Lung (tissue), 12 donors: ENCODE measurements around the gene NOS3. TPM values are rescaled to one million over a fixed set of nuclear protein-coding genes. Genes with fewer than 3 reads are reported as not detected.

Source experiments
- ATAC-seq: fragments of 200-7000 bp; cut with Tn5 transposase; one replicate; pipeline ENCODE4 v1.9.1; 2020; ENCODE audit warnings: moderate number of reproducible peaks; ENCODE audit not compliant: insufficient read depth, low FRiP score
- DNase-seq, 3 donors: peaks; one replicate each; pipeline ENCODE4 v3.0.0-alpha.2; 2013 to 2017
- H3K27ac ChIP-seq, 2 donors: one replicate each; pipeline ENCODE4 v1.5.1; 2013; ENCODE audit warnings: mild to moderate bottlenecking in 2 of 2, moderate library complexity in 2 of 2, control low read depth in 1 of 2, inconsistent platforms in 1 of 2, low read depth in 1 of 2, low read length in 1 of 2
- H3K27me3 ChIP-seq, 3 donors: one replicate each; pipeline ENCODE4 v1.5.1; 2013; ENCODE audit warnings: low read length in 2 of 3; ENCODE audit not compliant: control insufficient read depth in 3 of 3, insufficient read depth in 3 of 3
- H3K36me3 ChIP-seq, 4 donors: one replicate each; pipeline ENCODE4 v1.5.1; 2013; ENCODE audit warnings: low read length in 4 of 4, mild to moderate bottlenecking in 1 of 4, moderate library complexity in 1 of 4; ENCODE audit not compliant: control insufficient read depth in 4 of 4, insufficient read depth in 4 of 4
- H3K4me1 ChIP-seq, 5 donors: one replicate each; pipeline ENCODE4 v1.5.1; 2013; ENCODE audit warnings: low read length in 5 of 5, mild to moderate bottlenecking in 2 of 5, moderate library complexity in 1 of 5; ENCODE audit not compliant: control insufficient read depth in 5 of 5, insufficient read depth in 5 of 5
- H3K4me3 ChIP-seq: one replicate; pipeline ENCODE4 v1.5.1; 2013; ENCODE audit warnings: mild to moderate bottlenecking, control low read depth, moderate library complexity
- H3K9ac ChIP-seq, 2 donors: one replicate each; pipeline ENCODE4 v1.5.1; 2013; ENCODE audit warnings: low read length in 2 of 2, control low read depth in 1 of 2; ENCODE audit not compliant: insufficient read depth in 1 of 2
- H3K9me3 ChIP-seq, 4 donors: one replicate each; pipeline ENCODE4 v1.5.1; 2013; ENCODE audit warnings: low read length in 3 of 4, mild to moderate bottlenecking in 1 of 4, moderate library complexity in 1 of 4; ENCODE audit not compliant: control insufficient read depth in 4 of 4, insufficient read depth in 3 of 4
- CTCF ChIP-seq: IDR thresholded peaks from 2 replicates; pipeline ENCODE4 v1.5.1; 2012; ENCODE audit warnings: mild to moderate bottlenecking; ENCODE audit errors: control extremely low read depth, extremely low read depth
- whole genome bisulfite sequencing, 2 donors: extraction: QIAGEN DNeasy Blood & Tissue Kit; methylation state at CpG; one replicate each; pipeline ENCODE4 v1.1.7; 2013; 5-methylcytosine and 5-hydroxymethylcytosine counted together
- polyA plus RNA-seq, 2 donors: library from polyadenylated mRNA; stranded (reverse); fragments of 200-250 nt; gene quantifications; one replicate each; pipeline ENCODE4 v1.2.1, GENCODE V29; 2013
- total RNA-seq, 2 donors: library from RNA; depleted of rRNA in 1 of 2; stranded (reverse); fragments of >200 nt in 1 of 2; gene quantifications; one replicate each; pipeline ENCODE4 v1.2.1, GENCODE V29; 2014 to 2021
- donor health status: control.
- donor health status: control.
- donor health status: Bipolar disorder and iron deficiency.
- donor health status: healthy.
- donor health status: DM: yes; HTN: yes; CAD: no.

Gene NOS3
- total and polyA plus RNA-seq, 4 donors: 9.3 to 31.0 (median 11.9) TPM

GRCh38 chr7:151020231-151020630 lies 29.4 kb downstream of the NOS3 start:
- Histone ChIP-seq H3K36me3 (no peaks in the 10 kb centered on the region), H3K9ac (no peak overlapping the region), H3K4me1 (peaks cover 0 to 25% (median 0%) of the 10 kb centered on the region in 5 donors), H3K9me3 (no peaks in the 10 kb centered on the region), H3K27me3 (peaks cover 0 to 19% (median 13%) of the 10 kb centered on the region in 3 donors), H3K27ac (no peak overlapping the region), H3K4me3 (no peak overlapping the region)
- no peak for TF ChIP-seq CTCF
- 50 to 62% methylated on average over 7 of the region's 7 CpGs for WGBS, 2 donors
- DNase-seq (peak in 1 of 3 donors; percentile 23), ATAC-seq (no peak)

- WGBS, 2 donors: 76 to 78% methylated on average over 10 of the region's 10 CpGs
- TF ChIP-seq CTCF: no peak
- no peak for ATAC-seq
- no peaks in the 10 kb centered on the region for H3K9me3 ChIP-seq
- H3K4me3 ChIP-seq: no peak overlapping the region
- H3K4me1 ChIP-seq: peaks cover 0 to 27% (median 0%) of the 10 kb centered on the region in 5 donors
- H3K27me3 ChIP-seq: peaks cover 0 to 8% (median 3%) of the 10 kb centered on the region in 3 donors
- no peaks in the 10 kb centered on the region for H3K36me3 ChIP-seq
- DNase-seq: peak; percentile 26 to 52 (median 35)
- no peak overlapping the region for H3K27ac ChIP-seq
- H3K9ac ChIP-seq: no peak overlapping the region
Measured at GRCh38 chr7:151023232-151023631, 32.4 kb downstream of the NOS3 start.

- Histone ChIP-seq H3K4me3 (no peak within 1 kb of the TSS), H3K4me1 (peaks cover 0 to 24% (median 0%) of the 10 kb centered on the region in 5 donors), H3K27me3 (peaks cover 0 to 8% (median 3%) of the 10 kb centered on the region in 3 donors), H3K9ac (no peak within 1 kb of the TSS), H3K36me3 (no peaks in the 10 kb centered on the region), H3K27ac (no peak within 1 kb of the TSS), H3K9me3 (no peaks in the 10 kb centered on the region)
- no peak for TF ChIP-seq CTCF
- no peak for ATAC-seq
- no peak for DNase-seq
- 77 to 79% methylated on average over 4 of the region's 4 CpGs for WGBS, 2 donors
Measured at GRCh38 chr7:151024435-151025056, 33.7 kb downstream of the NOS3 start, which contains the start of gene ATG9B. TSS of gene ATG9B (minus strand) at chr7:151024494. CDS start at chr7:151024423, 71 bp downstream.
